ENCODE results near the gene DNAAF2. TPM values are rescaled to one million over a fixed set of nuclear protein-coding genes. Genes with fewer than 3 reads are reported as not detected.

The DNAAF2 gene
- total and polyA plus RNA-seq, 4 donors: 4.2 to 8.2 (median 5.3) TPM

GRCh38 chr14:49614196-49614595 is 20.8 kb downstream of the DNAAF2 start:
- peaks cover 0 to 11% (median 5%) of the 10 kb centered on the region in 4 donors for H3K36me3 ChIP-seq (ENCODE audit: control insufficient read depth in 4 of 4, insufficient read depth in 3 of 4, low read depth in 1 of 4, low read length in 3 of 4)
- no peak for DNase-seq (ENCODE audit: low spot score)
- peaks cover 0 to 8% (median 3%) of the 10 kb centered on the region in 4 donors for H3K4me1 ChIP-seq (ENCODE audit: control insufficient read depth in 4 of 4, insufficient read depth in 4 of 4, low read length in 3 of 4)
- H3K27me3 ChIP-seq (ENCODE audit: control insufficient read depth in 4 of 4, insufficient read depth in 4 of 4, low read length in 3 of 4): no peaks in the 10 kb centered on the region
- no peak for TF ChIP-seq FOXA2 (IDR thresholded peaks at IDR 0.05)
- no peak for TF ChIP-seq TAF1 (conservative IDR thresholded peaks at IDR 0.05)
- TF ChIP-seq HNF4G (IDR thresholded peaks at IDR 0.05): no peak
- TF ChIP-seq RAD21 (IDR thresholded peaks at IDR 0.05): no peak
- no peak for TF ChIP-seq JUND (IDR thresholded peaks at IDR 0.05)
- TF ChIP-seq, protein P1, sequence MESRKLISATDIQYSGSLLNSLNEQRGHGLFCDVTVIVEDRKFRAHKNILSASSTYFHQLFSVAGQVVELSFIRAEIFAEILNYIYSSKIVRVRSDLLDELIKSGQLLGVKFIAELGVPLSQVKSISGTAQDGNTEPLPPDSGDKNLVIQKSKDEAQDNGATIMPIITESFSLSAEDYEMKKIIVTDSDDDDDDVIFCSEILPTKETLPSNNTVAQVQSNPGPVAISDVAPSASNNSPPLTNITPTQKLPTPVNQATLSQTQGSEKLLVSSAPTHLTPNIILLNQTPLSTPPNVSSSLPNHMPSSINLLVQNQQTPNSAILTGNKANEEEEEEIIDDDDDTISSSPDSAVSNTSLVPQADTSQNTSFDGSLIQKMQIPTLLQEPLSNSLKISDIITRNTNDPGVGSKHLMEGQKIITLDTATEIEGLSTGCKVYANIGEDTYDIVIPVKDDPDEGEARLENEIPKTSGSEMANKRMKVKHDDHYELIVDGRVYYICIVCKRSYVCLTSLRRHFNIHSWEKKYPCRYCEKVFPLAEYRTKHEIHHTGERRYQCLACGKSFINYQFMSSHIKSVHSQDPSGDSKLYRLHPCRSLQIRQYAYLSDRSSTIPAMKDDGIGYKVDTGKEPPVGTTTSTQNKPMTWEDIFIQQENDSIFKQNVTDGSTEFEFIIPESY (IDR thresholded peaks at IDR 0.05): no peak
- no peak for TF ChIP-seq FOXA1 (IDR thresholded peaks at IDR 0.05)
- no peak for TF ChIP-seq MAX (IDR thresholded peaks at IDR 0.05)
- TF ChIP-seq SP1 (IDR thresholded peaks at IDR 0.05): no peak
- TF ChIP-seq YY1 (IDR thresholded peaks at IDR 0.05): no peak
- TF ChIP-seq CTCF (IDR thresholded peaks at IDR 0.05; ENCODE audit: low read depth, low read length, missing input control): no peak
- no peak for TF ChIP-seq NR2F2 (IDR thresholded peaks at IDR 0.05)
- TF ChIP-seq RXRA (IDR thresholded peaks at IDR 0.05): no peak
- no peak for TF ChIP-seq HNF4A (conservative IDR thresholded peaks at IDR 0.05)
- TF ChIP-seq GABPA (IDR thresholded peaks at IDR 0.05 in 1 of 2, conservative IDR thresholded peaks at IDR 0.05 in 1 of 2): no peak
- TF ChIP-seq, protein P2, sequence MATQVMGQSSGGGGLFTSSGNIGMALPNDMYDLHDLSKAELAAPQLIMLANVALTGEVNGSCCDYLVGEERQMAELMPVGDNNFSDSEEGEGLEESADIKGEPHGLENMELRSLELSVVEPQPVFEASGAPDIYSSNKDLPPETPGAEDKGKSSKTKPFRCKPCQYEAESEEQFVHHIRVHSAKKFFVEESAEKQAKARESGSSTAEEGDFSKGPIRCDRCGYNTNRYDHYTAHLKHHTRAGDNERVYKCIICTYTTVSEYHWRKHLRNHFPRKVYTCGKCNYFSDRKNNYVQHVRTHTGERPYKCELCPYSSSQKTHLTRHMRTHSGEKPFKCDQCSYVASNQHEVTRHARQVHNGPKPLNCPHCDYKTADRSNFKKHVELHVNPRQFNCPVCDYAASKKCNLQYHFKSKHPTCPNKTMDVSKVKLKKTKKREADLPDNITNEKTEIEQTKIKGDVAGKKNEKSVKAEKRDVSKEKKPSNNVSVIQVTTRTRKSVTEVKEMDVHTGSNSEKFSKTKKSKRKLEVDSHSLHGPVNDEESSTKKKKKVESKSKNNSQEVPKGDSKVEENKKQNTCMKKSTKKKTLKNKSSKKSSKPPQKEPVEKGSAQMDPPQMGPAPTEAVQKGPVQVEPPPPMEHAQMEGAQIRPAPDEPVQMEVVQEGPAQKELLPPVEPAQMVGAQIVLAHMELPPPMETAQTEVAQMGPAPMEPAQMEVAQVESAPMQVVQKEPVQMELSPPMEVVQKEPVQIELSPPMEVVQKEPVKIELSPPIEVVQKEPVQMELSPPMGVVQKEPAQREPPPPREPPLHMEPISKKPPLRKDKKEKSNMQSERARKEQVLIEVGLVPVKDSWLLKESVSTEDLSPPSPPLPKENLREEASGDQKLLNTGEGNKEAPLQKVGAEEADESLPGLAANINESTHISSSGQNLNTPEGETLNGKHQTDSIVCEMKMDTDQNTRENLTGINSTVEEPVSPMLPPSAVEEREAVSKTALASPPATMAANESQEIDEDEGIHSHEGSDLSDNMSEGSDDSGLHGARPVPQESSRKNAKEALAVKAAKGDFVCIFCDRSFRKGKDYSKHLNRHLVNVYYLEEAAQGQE (IDR thresholded peaks at IDR 0.05): no peak
- no peak for TF ChIP-seq ATF3 (IDR thresholded peaks at IDR 0.05)
- no peak for TF ChIP-seq EGR1 (IDR thresholded peaks at IDR 0.05; ENCODE audit: low read depth in 2 of 2)
- H3K27ac ChIP-seq (ENCODE audit: low read depth in 1 of 2, low read length in 2 of 2): no peak overlapping the region
- no peaks in the 10 kb centered on the region for H3K9me3 ChIP-seq (ENCODE audit: control insufficient read depth in 4 of 4, low read length in 3 of 4)
- 99% methylated on average over 2 of the region's 2 CpGs for WGBS
- H3K4me3 ChIP-seq (ENCODE audit: low read depth in 1 of 3, low read length in 3 of 3): no peak overlapping the region
- H3K9ac ChIP-seq (ENCODE audit: low read depth in 1 of 2, low read length in 2 of 2): no peak overlapping the region

Data from liver (tissue), 9 donors.